LNCaP clone FGC (cell line): ENCODE results near the gene KCNN3.

Source experiments
- DNase-seq: peaks from one replicate; pipeline ENCODE4 v3.0.0-alpha.2; 2011; ENCODE audit warnings: low read depth
- H3K4me3 ChIP-seq: 2 replicates; pipeline ENCODE4 v1.5.1; 2011; ENCODE audit warnings: mild to moderate bottlenecking, low read depth, low read length, control low read depth
- TF ChIP-seq, protein P1 (sequence below): IDR thresholded peaks from 2 replicates; pipeline ENCODE4 v1.5.1; 2012; ENCODE audit warnings: mild to moderate bottlenecking; ENCODE audit not compliant: control insufficient read depth, insufficient read depth; ENCODE audit errors: extremely low read depth

KCNN3 gene

DNA sequence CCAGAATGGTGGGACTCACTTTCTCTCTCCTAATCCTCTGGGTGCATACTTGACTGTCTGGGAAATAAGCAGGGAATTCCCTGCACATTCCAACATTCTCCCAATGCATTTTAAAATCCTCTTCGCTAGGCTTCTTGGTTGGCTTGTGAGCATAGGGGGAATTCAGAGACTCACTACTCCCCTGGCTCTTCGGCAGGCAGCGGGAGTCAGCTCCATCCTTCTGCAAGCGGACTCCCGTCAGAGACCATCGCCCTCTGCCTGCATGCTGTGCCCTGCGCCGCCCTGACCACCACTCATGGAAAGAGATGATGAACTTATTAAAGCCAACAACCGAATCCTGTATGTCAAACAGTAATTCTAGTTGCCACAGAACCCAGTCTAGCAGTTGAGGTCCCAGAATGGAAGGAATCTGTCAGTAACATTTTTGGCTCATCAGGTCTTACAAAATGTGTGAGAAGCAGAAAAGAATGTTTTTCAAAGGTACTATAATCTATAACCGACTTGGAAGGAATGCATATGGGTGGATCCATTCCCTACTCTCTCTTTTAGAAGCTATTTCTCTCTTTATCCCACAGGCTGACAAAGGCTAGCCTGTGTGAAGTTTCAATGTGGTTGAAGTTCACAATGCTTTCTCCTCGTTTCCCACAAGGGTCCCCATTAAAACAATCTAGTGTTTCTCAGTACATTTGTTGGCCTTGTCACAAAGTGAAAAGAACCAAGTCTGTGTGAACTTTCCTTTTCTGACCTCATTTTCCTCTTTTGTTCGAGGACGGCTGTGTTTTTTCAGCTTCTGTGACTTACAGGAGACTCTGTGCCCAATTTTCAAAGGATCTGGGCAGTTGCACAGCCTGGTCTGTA lies 143.0 kb downstream of the KCNN3 start:
- no peak for DNase-seq
- no peak overlapping the region for H3K4me3 ChIP-seq
- TF ChIP-seq, protein P1, sequence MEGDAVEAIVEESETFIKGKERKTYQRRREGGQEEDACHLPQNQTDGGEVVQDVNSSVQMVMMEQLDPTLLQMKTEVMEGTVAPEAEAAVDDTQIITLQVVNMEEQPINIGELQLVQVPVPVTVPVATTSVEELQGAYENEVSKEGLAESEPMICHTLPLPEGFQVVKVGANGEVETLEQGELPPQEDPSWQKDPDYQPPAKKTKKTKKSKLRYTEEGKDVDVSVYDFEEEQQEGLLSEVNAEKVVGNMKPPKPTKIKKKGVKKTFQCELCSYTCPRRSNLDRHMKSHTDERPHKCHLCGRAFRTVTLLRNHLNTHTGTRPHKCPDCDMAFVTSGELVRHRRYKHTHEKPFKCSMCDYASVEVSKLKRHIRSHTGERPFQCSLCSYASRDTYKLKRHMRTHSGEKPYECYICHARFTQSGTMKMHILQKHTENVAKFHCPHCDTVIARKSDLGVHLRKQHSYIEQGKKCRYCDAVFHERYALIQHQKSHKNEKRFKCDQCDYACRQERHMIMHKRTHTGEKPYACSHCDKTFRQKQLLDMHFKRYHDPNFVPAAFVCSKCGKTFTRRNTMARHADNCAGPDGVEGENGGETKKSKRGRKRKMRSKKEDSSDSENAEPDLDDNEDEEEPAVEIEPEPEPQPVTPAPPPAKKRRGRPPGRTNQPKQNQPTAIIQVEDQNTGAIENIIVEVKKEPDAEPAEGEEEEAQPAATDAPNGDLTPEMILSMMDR: no peak

DNA sequence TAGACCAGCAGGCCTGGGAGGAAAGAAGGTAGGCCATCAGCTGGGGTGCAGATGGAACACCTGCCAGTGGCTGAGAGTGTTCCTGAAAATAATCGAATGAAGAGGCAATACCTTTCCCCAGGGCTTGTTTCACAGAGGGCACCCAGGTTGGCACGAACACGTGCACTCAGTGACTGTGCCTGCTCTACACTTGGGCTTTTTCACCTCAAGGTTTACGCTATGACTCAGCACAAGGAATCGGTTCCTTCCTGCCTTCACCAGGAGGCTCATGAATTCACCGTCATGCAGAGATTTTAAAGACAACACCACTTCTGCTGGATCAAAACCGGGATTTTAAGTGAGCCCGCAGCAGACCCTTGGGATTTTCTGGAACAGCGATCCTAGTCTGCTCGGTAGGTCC lies 143.6 kb downstream of the KCNN3 start:
- H3K4me3 ChIP-seq: no peak overlapping the region
- TF ChIP-seq, protein P1: no peak
- no peak for DNase-seq

DNA sequence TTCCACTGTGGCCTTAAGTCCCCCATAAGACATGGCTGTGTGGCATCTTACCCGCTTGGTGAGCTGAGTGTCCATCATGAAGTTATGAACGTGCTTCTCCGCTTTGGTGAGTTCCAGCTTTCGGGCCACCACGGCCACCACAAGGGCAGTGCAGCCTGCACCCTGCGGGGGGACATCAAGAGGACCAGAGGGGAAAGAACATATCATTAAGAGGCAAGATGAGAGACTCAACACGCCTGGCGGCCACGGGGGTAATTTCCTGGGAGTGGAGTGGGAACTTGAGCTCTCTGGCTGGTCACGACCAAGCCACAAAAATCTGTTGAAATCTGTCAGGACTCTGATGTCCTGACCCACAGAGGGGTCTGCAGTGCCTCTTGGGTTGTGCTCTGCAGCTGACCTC lies 144.2 kb downstream of the KCNN3 start:
- TF ChIP-seq, protein P1: no peak
- no peak overlapping the region for H3K4me3 ChIP-seq
- no peak for DNase-seq

DNA sequence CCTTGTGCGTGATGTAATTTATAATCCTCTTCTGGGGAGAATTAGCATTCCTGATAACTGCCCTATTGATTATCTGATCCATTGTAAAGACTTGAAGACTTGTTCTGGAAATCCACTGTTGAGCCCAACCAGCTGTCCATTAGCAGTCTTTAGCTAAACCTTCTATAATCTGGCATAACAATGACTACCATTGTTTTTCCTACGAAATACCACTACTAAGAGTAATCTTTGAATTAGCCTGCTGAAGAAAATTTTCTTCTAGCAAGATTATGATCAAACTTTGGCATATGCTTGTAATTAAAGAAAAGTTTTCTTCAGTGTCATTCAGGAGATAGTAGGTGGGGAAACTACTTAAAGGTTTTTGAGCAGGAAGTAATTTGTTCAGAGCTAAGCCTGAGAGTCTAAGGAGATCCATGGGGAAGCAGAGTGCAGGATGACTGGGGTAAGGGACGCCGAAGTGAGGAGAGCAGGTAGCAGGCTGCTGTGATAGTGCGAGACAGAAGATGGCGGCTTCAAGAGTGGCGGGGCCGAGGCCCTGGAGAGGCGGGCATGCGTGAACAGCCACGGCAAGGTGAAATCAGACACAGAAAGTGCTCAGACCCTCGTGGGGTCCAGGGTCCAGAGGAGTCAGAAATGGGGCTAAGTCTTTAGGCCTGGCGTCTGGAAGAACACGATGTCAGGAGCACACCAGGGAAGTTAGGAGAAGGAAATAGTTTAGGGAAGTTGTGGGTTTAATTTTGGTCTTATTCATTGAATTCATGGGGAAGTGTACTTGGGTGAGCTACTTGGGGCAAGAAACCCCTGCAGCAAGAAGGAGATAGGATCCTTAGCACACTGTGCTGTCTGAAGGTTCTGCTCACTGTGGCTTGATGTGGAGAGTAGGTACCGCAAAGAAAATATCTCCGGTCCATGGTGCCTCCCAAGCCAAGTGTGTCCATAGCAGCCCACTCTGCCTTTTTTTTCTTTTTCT lies 149.5 kb downstream of the KCNN3 start:
- no peak overlapping the region for H3K4me3 ChIP-seq
- TF ChIP-seq, protein P1: no peak
- DNase-seq: no peak

DNA sequence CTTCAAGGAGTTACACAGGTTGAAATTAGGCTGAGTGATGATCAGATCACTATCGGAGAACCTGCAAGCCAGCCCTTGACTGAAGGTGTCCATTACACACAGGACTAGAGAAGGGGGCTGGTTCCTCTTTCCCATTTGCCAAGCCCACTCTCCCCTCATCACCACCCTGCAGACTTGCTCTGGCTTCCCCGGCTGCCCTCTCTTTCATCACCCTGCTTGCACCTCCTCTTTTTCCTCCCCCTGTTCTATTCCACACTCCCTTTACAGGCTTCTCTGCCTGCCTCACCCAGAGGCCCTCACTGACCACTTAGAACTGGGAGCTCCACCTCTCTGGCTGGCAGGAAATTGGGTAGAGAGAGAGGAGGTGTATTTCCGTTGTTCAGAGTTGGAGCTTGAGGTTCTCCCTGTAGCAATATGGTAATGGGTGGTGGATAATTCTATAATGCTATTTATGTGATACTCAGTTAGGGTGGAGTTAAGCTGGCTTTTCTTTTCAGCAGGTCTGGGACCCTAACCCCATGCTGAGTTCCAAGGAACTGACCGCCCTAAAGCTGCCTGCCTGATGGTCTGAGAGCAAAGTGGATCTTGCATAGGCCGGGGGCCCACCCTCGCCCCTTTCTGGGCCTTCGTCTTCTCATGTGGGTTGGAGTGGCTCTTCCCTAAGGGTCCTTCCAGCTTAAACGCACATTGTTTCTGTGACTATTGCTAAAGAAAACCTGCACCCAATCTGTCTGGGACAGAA lies 150.3 kb downstream of the KCNN3 start:
- TF ChIP-seq, protein P1: no peak
- no peak overlapping the region for H3K4me3 ChIP-seq
- DNase-seq: no peak

DNA sequence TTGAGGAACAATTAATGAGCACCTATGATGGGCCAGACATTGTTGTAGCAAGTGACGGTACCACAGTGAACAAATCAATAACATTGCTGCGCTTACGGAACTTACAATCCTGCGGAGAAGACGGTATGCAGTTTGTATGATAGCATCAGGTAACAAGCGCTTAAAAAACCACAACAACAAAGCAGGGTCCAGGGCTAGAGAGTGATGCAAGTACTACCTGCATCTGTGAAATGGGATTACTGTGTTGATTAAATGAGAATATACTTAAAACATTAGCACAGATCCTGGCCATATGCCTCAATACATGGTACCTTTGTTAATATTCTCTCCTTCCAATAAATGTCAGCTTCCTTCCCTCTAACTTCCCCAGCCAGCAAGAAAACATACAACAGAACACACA lies 151.5 kb downstream of the KCNN3 start:
- no peak overlapping the region for H3K4me3 ChIP-seq
- TF ChIP-seq, protein P1: no peak
- DNase-seq: no peak
